ENCODE data around the gene RUSF1. TPM values are rescaled to one million over a fixed set of nuclear protein-coding genes. Genes with fewer than 3 reads are reported as not detected.

The RUSF1 gene
- total RNA-seq, result 10 to 100 TPM; 20.2 to 49.2 (median 34.2) TPM

DNA sequence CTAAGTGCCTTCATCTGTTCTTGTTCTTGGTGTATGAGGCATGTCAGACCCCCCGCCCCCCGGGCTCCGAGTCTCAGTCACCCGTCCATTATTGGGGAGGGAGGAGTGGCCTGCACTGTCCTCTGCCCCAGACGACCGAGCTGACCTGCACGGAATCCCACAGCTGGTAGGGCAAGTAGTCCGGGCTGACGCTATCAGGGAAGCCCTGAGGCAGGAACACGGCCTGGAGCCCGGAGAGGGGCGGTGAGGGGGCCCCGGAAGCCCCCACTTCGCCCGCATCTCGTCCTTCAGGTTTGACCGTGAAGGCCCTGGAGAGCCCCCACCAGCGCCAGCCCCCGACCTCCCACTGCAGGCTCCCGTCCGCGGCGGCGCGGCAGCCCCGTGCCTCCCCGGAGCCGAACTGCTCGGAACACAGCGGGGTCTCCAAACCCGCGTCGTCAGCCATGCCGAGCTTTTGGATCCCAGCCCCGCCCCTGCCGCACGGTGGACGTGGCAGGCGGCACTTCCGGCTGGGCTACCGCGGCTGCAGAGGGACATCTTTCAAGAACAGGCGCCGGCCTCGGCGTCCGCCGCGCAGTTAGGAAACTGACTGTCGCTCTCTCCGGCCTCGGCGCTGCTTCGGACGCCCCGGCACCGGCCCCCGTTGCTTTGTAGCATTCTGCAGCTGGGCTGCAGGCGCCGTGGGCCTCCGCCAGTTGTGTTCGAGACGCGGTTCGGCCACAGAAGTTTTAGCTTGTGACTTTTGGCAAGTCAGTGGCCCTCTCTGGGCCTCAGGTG, at the start of gene RUSF1:
Gene RUSF1 (minus strand): TSS at position 463 of the 777 bp plus-strand sequence. CDS start 18 bp downstream, at position 445.
- TF ChIP-seq, protein P1, sequence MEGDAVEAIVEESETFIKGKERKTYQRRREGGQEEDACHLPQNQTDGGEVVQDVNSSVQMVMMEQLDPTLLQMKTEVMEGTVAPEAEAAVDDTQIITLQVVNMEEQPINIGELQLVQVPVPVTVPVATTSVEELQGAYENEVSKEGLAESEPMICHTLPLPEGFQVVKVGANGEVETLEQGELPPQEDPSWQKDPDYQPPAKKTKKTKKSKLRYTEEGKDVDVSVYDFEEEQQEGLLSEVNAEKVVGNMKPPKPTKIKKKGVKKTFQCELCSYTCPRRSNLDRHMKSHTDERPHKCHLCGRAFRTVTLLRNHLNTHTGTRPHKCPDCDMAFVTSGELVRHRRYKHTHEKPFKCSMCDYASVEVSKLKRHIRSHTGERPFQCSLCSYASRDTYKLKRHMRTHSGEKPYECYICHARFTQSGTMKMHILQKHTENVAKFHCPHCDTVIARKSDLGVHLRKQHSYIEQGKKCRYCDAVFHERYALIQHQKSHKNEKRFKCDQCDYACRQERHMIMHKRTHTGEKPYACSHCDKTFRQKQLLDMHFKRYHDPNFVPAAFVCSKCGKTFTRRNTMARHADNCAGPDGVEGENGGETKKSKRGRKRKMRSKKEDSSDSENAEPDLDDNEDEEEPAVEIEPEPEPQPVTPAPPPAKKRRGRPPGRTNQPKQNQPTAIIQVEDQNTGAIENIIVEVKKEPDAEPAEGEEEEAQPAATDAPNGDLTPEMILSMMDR (IDR thresholded peaks at IDR 0.05; ENCODE audit: low read depth), result no peak

DNA sequence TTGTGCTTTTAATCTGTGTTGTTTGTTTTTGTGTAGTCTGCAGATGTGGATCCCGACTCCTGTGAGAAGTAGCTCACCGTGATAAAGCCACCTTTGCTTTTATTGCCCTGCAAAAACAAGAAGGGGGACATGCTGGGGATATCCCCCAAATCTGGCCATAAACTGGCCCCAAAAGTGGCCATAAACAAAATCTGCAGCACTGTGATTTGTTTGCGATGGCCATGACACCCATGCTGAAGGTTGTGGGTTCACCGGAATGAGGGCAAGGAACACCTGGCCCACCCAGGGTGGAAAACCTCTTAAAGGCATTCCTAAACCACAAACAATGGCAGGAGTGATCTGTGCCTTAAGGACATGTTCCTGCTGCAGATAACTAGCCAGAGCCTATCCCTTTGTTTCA, 34.6 kb upstream of the RUSF1 start:
- TF ChIP-seq, protein P1 (IDR thresholded peaks at IDR 0.05; ENCODE audit: low read depth), result no peak

DNA sequence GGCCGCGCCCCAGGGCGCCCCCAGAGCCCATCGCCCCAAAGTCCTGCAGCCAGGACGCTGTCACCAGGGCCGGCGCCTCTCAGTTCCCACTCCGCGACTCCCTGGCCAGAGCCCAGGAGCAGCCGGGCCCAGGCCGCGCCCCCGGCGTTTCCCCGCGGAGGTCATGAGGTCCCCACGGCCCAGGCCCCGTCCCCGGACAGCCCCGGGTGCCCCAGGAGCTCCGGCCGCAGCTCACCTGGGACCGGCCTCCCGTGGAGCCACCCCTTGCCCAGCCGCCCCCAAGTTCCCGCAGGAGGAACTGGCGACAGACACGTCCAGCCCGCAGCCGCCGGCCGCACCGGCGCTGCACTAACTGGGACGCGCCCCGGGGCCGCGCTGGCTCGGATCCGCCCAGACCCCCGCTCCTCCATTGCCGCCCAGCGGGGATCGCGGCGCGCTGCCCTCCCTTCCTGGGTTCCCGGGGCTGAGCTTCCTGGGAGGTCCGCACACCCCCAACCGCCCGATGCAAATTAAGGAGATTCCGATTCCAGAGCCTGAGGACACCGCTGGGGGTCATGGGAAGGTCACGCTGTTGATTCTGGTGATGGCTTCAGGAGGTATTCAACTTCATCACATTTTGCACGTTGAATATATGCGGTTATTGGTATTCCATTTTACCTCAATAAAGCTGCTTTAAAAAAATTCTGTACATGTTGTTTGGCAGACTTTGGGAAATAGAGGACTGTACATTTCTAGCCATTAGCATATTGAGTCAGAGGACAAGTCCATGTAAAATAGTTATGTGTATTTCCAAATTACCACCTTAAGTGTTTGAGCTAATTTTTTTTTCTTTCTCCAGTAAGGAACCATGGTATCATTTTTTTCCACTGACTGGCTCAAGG, 29.4 kb upstream of the RUSF1 start:
- TF ChIP-seq, protein P1 (IDR thresholded peaks at IDR 0.05; ENCODE audit: low read depth), result no peak

DNA sequence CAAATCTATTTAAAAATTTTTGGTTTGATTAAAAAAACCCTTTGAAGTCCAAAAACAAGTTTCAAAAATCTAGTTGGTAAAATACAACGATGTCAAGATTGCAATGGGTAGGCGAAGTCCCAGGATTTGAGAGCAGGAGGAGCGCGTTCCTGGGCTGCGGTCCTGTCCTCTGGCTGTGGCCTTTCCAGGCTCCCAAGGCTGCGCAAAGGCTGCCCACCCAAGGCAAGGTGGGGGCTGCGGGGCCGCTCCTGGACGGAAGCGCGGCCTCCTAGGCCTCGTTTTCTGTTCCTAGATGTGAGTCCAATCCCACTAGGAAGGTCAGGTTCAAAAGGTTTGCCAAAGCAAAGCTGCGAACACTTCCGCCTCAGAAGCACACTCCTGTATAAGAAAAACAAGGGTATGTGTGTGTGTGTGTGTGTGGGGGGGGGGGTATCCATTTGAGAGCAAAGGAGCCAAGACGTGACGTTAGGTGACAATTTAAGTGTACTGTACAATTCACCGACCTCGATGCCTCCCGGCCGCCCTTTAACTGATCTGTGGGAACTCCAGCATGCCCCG, 28.7 kb upstream of the RUSF1 start:
- TF ChIP-seq, protein P1 (IDR thresholded peaks at IDR 0.05; ENCODE audit: low read depth), result no peak

DNA sequence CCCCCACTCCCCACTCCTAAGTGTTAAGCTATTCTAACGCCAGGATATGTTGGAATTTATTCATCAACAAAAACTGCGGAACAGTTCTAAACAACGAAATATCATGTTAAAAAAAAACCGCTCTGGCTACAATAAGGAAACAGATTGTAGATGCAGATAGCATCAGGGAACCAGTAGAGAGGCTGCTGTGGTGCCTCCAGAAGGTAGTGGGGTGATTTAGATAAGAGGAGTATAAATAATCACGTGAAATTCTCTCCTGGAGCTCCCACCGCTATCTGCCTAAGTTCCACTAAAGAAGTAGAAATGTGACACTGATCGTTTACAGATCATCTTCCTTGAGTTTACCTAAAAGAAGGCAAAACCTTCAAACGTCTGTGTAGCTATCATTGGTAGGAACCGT, 27.5 kb upstream of the RUSF1 start:
- TF ChIP-seq, protein P1 (IDR thresholded peaks at IDR 0.05; ENCODE audit: low read depth), result no peak

DNA sequence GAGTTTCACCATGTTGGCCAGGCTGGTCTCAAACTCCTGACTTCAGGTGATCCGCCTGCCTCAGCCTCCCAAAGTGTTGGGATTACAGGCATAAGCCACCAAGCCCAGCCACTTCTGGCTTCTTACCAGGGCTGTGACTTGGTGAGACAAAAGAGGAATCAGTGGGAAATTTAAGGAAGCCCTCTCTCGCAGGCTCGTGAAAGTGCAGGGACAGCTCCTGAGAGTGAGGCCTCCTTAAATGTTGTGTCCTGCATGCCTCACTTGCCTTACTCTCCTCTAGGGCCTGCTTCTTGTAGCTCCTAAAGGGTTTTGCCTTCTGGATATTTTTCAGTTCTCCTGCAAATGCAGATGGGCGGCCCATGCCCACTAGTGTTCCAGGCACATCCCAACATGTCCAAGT, 24.7 kb upstream of the RUSF1 start:
- TF ChIP-seq, protein P1 (IDR thresholded peaks at IDR 0.05; ENCODE audit: low read depth), result no peak

DNA sequence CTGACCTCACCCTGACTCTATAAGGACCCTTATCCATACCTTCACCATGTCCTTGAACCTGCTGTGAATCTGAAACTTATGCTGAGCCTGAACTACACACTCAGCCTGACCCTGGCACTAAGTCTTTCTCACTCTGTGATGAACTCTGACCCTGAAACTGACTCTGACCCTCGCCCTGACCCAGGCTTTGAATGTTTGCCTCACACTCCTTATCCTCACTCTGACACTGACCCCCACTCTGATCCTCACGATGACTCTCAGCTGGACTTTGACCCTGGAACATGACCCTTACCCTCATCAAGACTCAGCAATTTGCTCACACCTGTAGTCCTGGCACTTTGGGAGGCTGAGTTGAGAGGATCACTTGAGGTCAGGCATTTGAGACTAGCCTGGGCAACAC, 23.9 kb upstream of the RUSF1 start:
- TF ChIP-seq, protein P1 (IDR thresholded peaks at IDR 0.05; ENCODE audit: low read depth), result no peak

Measured in subcutaneous adipose tissue (tissue), 4 donors.